Astrocyte (in vitro differentiated cells and primary cell): ENCODE measurements around the gene GOLGA6A. TPM values are rescaled to one million over a fixed set of nuclear protein-coding genes. Genes with fewer than 3 reads are reported as not detected.

Experiments used
- DNase-seq: peaks from one replicate; pipeline ENCODE4 v3.0.0-alpha.2; 2010; ENCODE audit warnings: low read depth
- FAIRE-seq: peaks from 2 replicates; lab custom pipeline; 2011; peaks lifted over from hg19 to GRCh38; lab: Jason Lieb, UNC
- H2AFZ ChIP-seq: 2 replicates; pipeline ENCODE4 v1.6.0; 2012; ENCODE audit warnings: low read depth, low read length, inconsistent platforms
- H3K27ac ChIP-seq: 2 replicates; pipeline ENCODE4 v1.5.1; 2011; ENCODE audit warnings: low read depth, low read length, inconsistent platforms
- H3K27me3 ChIP-seq: 2 replicates; pipeline ENCODE4 v1.6.0; 2011; ENCODE audit warnings: low read length, inconsistent platforms; ENCODE audit not compliant: insufficient read depth
- H3K36me3 ChIP-seq: 2 replicates; pipeline ENCODE4 v1.5.1; 2011; ENCODE audit warnings: low read length, inconsistent platforms; ENCODE audit not compliant: insufficient read depth
- H3K4me1 ChIP-seq: 2 replicates; pipeline ENCODE4 v1.5.1; 2011; ENCODE audit warnings: low read length, inconsistent platforms; ENCODE audit not compliant: insufficient read depth
- H3K4me2 ChIP-seq: 2 replicates; pipeline ENCODE4 v1.6.0; 2012; ENCODE audit warnings: low read length, inconsistent platforms
- H3K4me3 ChIP-seq: 2 replicates; pipeline ENCODE4 v1.5.1; 2011; ENCODE audit warnings: low read depth, mild to moderate bottlenecking, low read length, inconsistent platforms; ENCODE audit not compliant: insufficient read depth
- H3K79me2 ChIP-seq: 2 replicates; pipeline ENCODE4 v1.6.0; 2012; ENCODE audit warnings: mild to moderate bottlenecking, low read length, inconsistent platforms; ENCODE audit not compliant: insufficient read depth
- H3K9ac ChIP-seq: 2 replicates; pipeline ENCODE4 v1.6.0; 2012; ENCODE audit warnings: mild to moderate bottlenecking, low read length, inconsistent platforms
- H3K9me3 ChIP-seq: 2 replicates; pipeline ENCODE4 v1.5.1; 2012; ENCODE audit warnings: low read depth, mild to moderate bottlenecking, low read length, inconsistent platforms; ENCODE audit not compliant: insufficient read depth
- H4K20me1 ChIP-seq: 2 replicates; pipeline ENCODE4 v1.6.0; 2012; ENCODE audit warnings: low read length, inconsistent platforms; ENCODE audit not compliant: insufficient read depth
- H3K27ac Mint-ChIP-seq: one replicate; pipeline ENCODE4 v1.8.0; 2021; ENCODE audit warnings: mild to moderate bottlenecking, mixed read lengths; ENCODE audit not compliant: unreplicated experiment
- H3K27me3 Mint-ChIP-seq: one replicate; pipeline ENCODE4 v1.8.0; 2021; ENCODE audit warnings: low read depth, mixed read lengths; ENCODE audit not compliant: unreplicated experiment
- H3K36me3 Mint-ChIP-seq: one replicate; pipeline ENCODE4 v1.8.0; 2021; ENCODE audit warnings: low read depth, mixed read lengths; ENCODE audit not compliant: unreplicated experiment
- H3K4me1 Mint-ChIP-seq: one replicate; pipeline ENCODE4 v1.8.0; 2021; ENCODE audit warnings: low read depth, mixed read lengths; ENCODE audit not compliant: unreplicated experiment
- H3K4me3 Mint-ChIP-seq: one replicate; pipeline ENCODE4 v1.8.0; 2021; ENCODE audit warnings: mild to moderate bottlenecking, moderate library complexity, mixed read lengths; ENCODE audit not compliant: unreplicated experiment
- H3K9me3 Mint-ChIP-seq: one replicate; pipeline ENCODE4 v1.8.0; 2021; ENCODE audit warnings: mild to moderate bottlenecking, mixed read lengths; ENCODE audit not compliant: unreplicated experiment
- EZH2 ChIP-seq: IDR thresholded peaks from 2 replicates; pipeline ENCODE4 v1.6.1; 2012; ENCODE audit warnings: mild to moderate bottlenecking, low read length, inconsistent platforms; ENCODE audit not compliant: insufficient read depth
- total RNA-seq: library from RNA; stranded (reverse); gene quantifications from 2 replicates; pipeline ENCODE4 v1.2.1, GENCODE V29; 2021
- TF ChIP-seq, protein P1 (sequence below): IDR thresholded peaks from 2 replicates; pipeline ENCODE4 v1.5.1; 2011; ENCODE audit warnings: low read depth, mild to moderate bottlenecking, inconsistent platforms, low read length, moderate library complexity; ENCODE audit not compliant: insufficient read depth

The GOLGA6A gene
- total RNA-seq, 1 donor from 2014 or later = 0.30 TPM

DNA sequence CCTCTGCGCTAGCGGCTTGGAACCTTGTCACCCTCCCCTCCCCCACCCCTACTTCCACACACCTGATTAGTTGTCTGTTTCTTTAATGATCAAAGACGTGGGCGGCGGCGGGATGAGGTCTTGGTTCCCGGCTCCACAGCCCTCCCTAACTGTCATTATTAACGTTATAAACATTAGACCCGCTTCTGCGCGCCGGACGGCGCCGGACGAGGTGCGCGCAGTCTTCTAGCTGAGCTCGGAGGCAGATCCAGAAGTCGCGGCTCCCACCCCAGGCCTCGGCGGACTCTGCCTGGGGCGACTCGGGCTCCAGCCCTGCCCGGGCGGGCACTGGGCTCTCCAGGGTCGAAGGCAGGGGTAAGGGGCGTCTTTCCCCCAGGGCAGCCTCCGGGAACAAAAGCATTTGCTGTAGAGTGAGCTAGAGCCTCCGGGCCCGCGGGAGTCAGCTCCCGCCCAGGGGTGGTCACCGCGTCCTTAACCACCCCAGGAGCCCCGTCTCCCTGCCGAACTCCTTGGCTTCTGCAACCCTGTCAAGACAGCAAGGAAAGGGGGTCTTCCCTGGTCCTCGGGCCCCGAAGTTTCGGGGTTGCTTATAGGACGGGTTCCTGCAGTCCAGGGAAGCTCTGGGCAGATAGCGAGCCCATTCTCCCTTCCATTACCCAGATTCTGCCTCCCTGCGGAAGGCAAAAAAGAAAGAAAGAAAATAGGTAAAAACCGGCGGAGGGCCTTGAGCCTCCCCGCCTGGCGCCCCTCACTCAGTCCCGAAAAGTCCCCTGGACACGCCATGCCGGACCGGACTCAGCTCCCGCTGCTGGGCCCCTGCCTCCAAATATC is 45.8 kb upstream of the GOLGA6A start:
- no peaks in the 10 kb centered on the region for H4K20me1 ChIP-seq
- peak overlapping the region; percentile 52 for H3K9ac ChIP-seq
- H2AFZ ChIP-seq = peak overlapping the region; percentile 71
- no peak for DNase-seq
- peak overlapping the region; percentile 88 for H3K4me2 ChIP-seq
- peak overlapping the region; percentile 58 for H3K4me3 ChIP-seq
- H3K36me3 ChIP-seq = no peaks in the 10 kb centered on the region
- no peak overlapping the region for H3K27ac ChIP-seq
- peaks cover 10% of the 10 kb centered on the region for H3K9me3 ChIP-seq
- Mint-ChIP-seq H3K27me3 (peaks cover 66% of the 10 kb centered on the region), H3K36me3 (no peaks in the 10 kb centered on the region), H3K27ac (peak overlapping the region; percentile 47), H3K4me3 (no peak overlapping the region), H3K9me3 (peaks cover 26% of the 10 kb centered on the region), H3K4me1 (peaks cover 2% of the 10 kb centered on the region)
- H3K4me1 ChIP-seq = peaks cover 19% of the 10 kb centered on the region
- TF ChIP-seq, protein P1, sequence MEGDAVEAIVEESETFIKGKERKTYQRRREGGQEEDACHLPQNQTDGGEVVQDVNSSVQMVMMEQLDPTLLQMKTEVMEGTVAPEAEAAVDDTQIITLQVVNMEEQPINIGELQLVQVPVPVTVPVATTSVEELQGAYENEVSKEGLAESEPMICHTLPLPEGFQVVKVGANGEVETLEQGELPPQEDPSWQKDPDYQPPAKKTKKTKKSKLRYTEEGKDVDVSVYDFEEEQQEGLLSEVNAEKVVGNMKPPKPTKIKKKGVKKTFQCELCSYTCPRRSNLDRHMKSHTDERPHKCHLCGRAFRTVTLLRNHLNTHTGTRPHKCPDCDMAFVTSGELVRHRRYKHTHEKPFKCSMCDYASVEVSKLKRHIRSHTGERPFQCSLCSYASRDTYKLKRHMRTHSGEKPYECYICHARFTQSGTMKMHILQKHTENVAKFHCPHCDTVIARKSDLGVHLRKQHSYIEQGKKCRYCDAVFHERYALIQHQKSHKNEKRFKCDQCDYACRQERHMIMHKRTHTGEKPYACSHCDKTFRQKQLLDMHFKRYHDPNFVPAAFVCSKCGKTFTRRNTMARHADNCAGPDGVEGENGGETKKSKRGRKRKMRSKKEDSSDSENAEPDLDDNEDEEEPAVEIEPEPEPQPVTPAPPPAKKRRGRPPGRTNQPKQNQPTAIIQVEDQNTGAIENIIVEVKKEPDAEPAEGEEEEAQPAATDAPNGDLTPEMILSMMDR = no peak
- peak; percentile 50 for TF ChIP-seq EZH2
- peaks cover 64% of the 10 kb centered on the region for H3K27me3 ChIP-seq
- no peaks in the 10 kb centered on the region for H3K79me2 ChIP-seq
- no peak for FAIRE-seq

DNA sequence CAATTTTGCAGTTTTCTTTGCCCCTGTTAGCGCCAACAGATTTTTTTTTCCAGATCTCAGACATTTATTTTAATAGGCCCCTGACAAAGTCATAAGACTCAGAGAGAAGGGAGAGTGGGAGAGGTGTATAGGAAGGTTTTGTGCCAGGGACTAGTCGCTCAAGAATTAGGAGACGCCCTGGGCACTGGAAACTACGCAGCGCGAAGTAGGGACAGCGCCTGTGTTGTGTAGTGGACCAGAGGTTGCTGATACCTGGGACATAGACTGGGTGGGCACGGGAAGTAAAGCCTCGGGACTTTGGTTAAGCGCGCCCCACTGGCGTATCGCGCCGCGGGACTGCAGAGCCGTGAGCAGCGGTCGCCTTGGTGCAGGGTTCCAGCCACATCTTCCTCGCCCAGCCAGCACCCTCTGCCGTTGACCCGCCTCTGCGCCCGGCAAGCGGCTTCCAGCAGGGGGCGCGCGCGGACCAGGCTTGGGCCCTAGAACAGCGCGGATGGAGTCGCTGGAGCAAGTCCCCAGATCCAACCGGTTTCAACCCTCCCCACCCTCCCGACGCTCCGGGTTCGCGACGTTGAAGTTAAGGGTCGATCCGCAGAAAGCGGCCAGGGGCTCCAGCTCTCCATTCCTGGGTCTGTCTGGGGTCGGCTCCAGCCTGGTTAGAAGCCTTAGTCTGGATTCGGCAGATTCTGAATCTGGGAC is 45.1 kb upstream of the GOLGA6A start:
- DNase-seq = peak; percentile 58
- TF ChIP-seq, protein P1 = peak; percentile 60
- TF ChIP-seq EZH2 = no peak
- Histone ChIP-seq H4K20me1 (no peaks in the 10 kb centered on the region), H3K4me1 (peaks cover 19% of the 10 kb centered on the region), H3K4me2 (peak overlapping the region; percentile 88), H3K36me3 (no peaks in the 10 kb centered on the region), H3K79me2 (no peaks in the 10 kb centered on the region), H3K9me3 (peaks cover 6% of the 10 kb centered on the region), H3K9ac (peak overlapping the region; percentile 52), H2AFZ (peak overlapping the region; percentile 71), H3K27me3 (peaks cover 63% of the 10 kb centered on the region), H3K27ac (no peak overlapping the region), H3K4me3 (peak overlapping the region; percentile 58)
- no peaks in the 10 kb centered on the region for H3K36me3 Mint-ChIP-seq
- FAIRE-seq = no peak
- peaks cover 4% of the 10 kb centered on the region for H3K4me1 Mint-ChIP-seq
- no peak overlapping the region for H3K4me3 Mint-ChIP-seq
- H3K9me3 Mint-ChIP-seq = peaks cover 22% of the 10 kb centered on the region
- peaks cover 64% of the 10 kb centered on the region for H3K27me3 Mint-ChIP-seq
- H3K27ac Mint-ChIP-seq = peak overlapping the region; percentile 47
